ACHN (cell line): Measurements from ENCODE around the gene TRAPPC14.
"Not testable (repeated sequence)": the region's sequence is repeated elsewhere in the genome, so short reads cannot be mapped to it uniquely, and the experiment has no call there.

Experiments
- DNase-seq: peaks from one replicate; pipeline ENCODE4 v3.0.0-alpha.2; 2015
- in situ Hi-C: cut with HindIII; loops from 2 replicates; pipeline ENCODE4 v1.10.0; 2017; ENCODE audit warnings: low sequenced_read_pairs, low pct_ligation_motif_present, low pct_unique_long_range_greater_than_20kb

TRAPPC14 gene

GRCh38 chr7:100132697-100133151 is 25.8 kb downstream of the TRAPPC14 start:
- in situ Hi-C loops: no loop called here
- peak; percentile 80 for DNase-seq

- in situ Hi-C loops: no loop called here
- DNase-seq: no peak
These were observed 26.4 kb downstream of the TRAPPC14 start for GRCh38 chr7:100132126-100132525.

GRCh38 chr7:100130608-100131453 is 27.7 kb downstream of the TRAPPC14 start:
- in situ Hi-C loops: no loop called here
- DNase-seq: peak; percentile 76

- in situ Hi-C loops, DNase-seq: not testable (repeated sequence)
These were observed 28.3 kb downstream of the TRAPPC14 start for GRCh38 chr7:100130220-100130607.

GRCh38 chr7:100128637-100128963 is 29.9 kb downstream of the TRAPPC14 start:
- no peak for DNase-seq
- in situ Hi-C loops: no loop called here

- DNase-seq: peak; percentile 45
- in situ Hi-C loops: no loop called here
These were observed 30.5 kb downstream of the TRAPPC14 start for GRCh38 chr7:100127866-100128636.

GRCh38 chr7:100126931-100127865 is 31.3 kb downstream of the TRAPPC14 start, which contains the start of gene MBLAC1:
MBLAC1 (plus strand) TSS chr7:100126967; CDS start chr7:100127396, 429 bp downstream.
- in situ Hi-C loops: no loop called here
- peak; percentile 95 for DNase-seq

GRCh38 chr7:100126239-100126930 is 32.1 kb downstream of the TRAPPC14 start:
- in situ Hi-C loops: no loop called here
- no peak for DNase-seq

GRCh38 chr7:100124301-100125230 is 34.0 kb downstream of the TRAPPC14 start:
- in situ Hi-C loops: no loop called here
- no peak for DNase-seq

GRCh38 chr7:100122568-100122967 is 36.0 kb downstream of the TRAPPC14 start:
- no peak for DNase-seq
- in situ Hi-C loops: no loop called here

- no peak for DNase-seq
- in situ Hi-C loops: no loop called here
These were observed 36.5 kb downstream of the TRAPPC14 start for GRCh38 chr7:100122067-100122466.

- DNase-seq: no peak
- in situ Hi-C loops: no loop called here
These were observed 37.8 kb downstream of the TRAPPC14 start for GRCh38 chr7:100120733-100121036.

GRCh38 chr7:100119970-100120732 is 38.4 kb downstream of the TRAPPC14 start:
- in situ Hi-C loops: no loop called here
- peak; percentile 70 for DNase-seq

GRCh38 chr7:100119072-100119969 is 39.2 kb downstream of the TRAPPC14 start, which contains the start of the genes CNPY4 and TAF6:
CNPY4 (plus strand) TSS chr7:100119634; CDS start chr7:100119745, 111 bp downstream.
TAF6 (minus strand) TSS chr7:100119358; CDS start chr7:100114209, 5,149 bp downstream.
- peak; percentile 97 for DNase-seq
- in situ Hi-C loops: no loop called here

GRCh38 chr7:100118388-100119071 is 40.0 kb downstream of the TRAPPC14 start:
- in situ Hi-C loops: no loop called here
- peak; percentile 62 for DNase-seq
